Measurements from ENCODE around the gene CHRNG.

CHRNG gene

DNA sequence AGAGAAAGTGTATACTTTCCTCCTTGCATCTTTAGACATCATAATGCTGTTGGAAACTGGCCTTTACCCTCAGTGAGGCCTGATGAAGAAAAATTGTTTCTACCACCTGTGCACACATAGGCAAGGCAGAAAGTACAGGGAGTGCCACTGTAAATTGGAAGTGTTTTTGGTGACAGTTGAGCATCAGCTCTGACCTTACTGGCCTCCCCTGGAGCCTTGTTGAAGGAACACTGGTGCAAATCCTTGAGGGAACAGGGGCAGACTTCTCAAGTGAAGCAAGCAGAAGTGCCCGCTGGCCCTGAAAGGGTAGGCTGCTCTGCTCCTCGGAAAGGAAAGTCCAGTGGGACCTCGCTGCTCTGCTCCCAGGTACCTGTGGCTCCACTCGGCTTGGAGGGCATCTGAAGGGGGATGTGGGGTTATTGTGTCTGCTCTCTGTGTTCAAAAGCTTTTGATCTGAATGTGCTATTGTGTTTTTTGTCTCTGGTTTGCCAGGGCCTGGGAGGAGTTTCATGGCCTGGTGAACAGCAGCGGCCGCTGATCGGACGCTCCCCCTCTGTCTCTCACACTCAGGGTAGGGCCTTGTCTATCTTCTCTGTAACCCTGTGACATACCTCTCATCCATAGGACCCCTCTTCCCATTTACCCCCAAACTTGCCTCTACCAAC lies 34.4 kb downstream of the CHRNG start:
- no peak overlapping the region for H3K27ac ChIP-seq
- TF ChIP-seq CTCF (IDR thresholded peaks at IDR 0.05) = no peak
- H3K4me1 ChIP-seq (ENCODE audit: control insufficient read depth in 1 of 2, insufficient read depth in 1 of 2, low read depth in 1 of 2, low read length in 1 of 2) = no peaks in the 10 kb centered on the region
- no peak overlapping the region for H3K4me3 ChIP-seq (ENCODE audit: low read depth in 1 of 2, low read length in 1 of 2)
- H3K36me3 ChIP-seq = peaks cover 80% of the 10 kb centered on the region
- H3K9me3 ChIP-seq = no peaks in the 10 kb centered on the region
- no peaks in the 10 kb centered on the region for H3K27me3 ChIP-seq

DNA sequence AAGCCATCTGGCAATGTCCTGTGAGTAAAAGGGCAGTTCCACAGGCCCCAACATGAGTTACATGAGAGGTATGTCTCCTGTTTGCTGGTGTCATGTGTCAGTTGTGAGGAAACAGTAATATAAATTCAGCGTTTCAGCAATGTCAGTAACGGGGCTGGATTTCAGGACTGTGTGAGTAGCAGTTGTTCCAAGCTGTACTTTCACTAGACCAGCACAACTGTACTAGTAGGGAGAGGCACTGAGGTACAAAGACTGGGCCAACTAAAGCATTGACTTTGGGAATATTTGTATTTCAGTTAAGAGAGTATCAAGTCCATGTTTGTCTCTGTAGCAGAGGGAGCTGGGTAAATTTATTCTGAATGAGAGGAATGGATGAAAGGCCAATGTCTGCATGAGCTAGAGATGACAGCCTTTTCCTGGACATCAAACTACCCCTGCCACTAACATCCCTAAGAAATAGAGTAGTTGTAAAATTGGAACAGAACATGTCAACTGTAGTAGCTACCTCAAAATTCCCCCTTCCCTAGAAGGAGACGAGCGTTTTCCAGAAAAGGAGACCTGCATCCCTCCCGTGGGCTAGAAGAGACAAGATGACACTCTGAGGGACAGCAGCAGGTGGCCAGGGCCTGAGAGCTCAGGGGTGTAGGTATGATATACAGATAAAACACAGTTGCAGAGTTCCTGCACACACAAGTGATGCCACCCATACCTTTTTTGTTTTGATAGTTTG lies 35.3 kb downstream of the CHRNG start:
- Histone ChIP-seq H3K36me3 (peaks cover 70% of the 10 kb centered on the region), H3K27me3 (no peaks in the 10 kb centered on the region), H3K27ac (no peak overlapping the region), H3K4me3 (ENCODE audit: low read depth in 1 of 2, low read length in 1 of 2) (no peak overlapping the region), H3K4me1 (ENCODE audit: control insufficient read depth in 1 of 2, insufficient read depth in 1 of 2, low read depth in 1 of 2, low read length in 1 of 2) (no peaks in the 10 kb centered on the region), H3K9me3 (no peaks in the 10 kb centered on the region)
- no peak for TF ChIP-seq CTCF (IDR thresholded peaks at IDR 0.05)

- no peak overlapping the region for H3K27ac ChIP-seq
- H3K27me3 ChIP-seq = no peaks in the 10 kb centered on the region
- no peak overlapping the region for H3K4me3 ChIP-seq (ENCODE audit: low read depth in 1 of 2, low read length in 1 of 2)
- H3K36me3 ChIP-seq = peaks cover 65% of the 10 kb centered on the region
- no peaks in the 10 kb centered on the region for H3K9me3 ChIP-seq
- no peak for TF ChIP-seq CTCF (IDR thresholded peaks at IDR 0.05)
- no peaks in the 10 kb centered on the region for H3K4me1 ChIP-seq (ENCODE audit: control insufficient read depth in 1 of 2, insufficient read depth in 1 of 2, low read depth in 1 of 2, low read length in 1 of 2)
These were observed 35.9 kb downstream of the CHRNG start for GRCh38 chr2:232575404-232575746.

GRCh38 chr2:232576995-232577394 lies 37.5 kb downstream of the CHRNG start:
- H3K27ac ChIP-seq = no peak overlapping the region
- peaks cover 64% of the 10 kb centered on the region for H3K36me3 ChIP-seq

GRCh38 chr2:232577841-232578240 lies 38.3 kb downstream of the CHRNG start:
- H3K4me1 ChIP-seq (ENCODE audit: control insufficient read depth in 1 of 2, insufficient read depth in 1 of 2, low read depth in 1 of 2, low read length in 1 of 2) = no peaks in the 10 kb centered on the region
- peaks cover 64% of the 10 kb centered on the region for H3K36me3 ChIP-seq
- no peak overlapping the region for H3K27ac ChIP-seq
- H3K4me3 ChIP-seq (ENCODE audit: low read depth in 1 of 2, low read length in 1 of 2) = no peak overlapping the region
- no peak for TF ChIP-seq CTCF (IDR thresholded peaks at IDR 0.05)
- H3K27me3 ChIP-seq = no peaks in the 10 kb centered on the region
- H3K9me3 ChIP-seq = no peaks in the 10 kb centered on the region

More at GRCh38 chr2:232576995-232577394, 37.5 kb downstream of the CHRNG start:
- Histone ChIP-seq H3K4me1 (ENCODE audit: control insufficient read depth in 1 of 2, insufficient read depth in 1 of 2, low read depth in 1 of 2, low read length in 1 of 2) (no peaks in the 10 kb centered on the region), H3K27me3 (no peaks in the 10 kb centered on the region), H3K9me3 (no peaks in the 10 kb centered on the region), H3K4me3 (ENCODE audit: low read depth in 1 of 2, low read length in 1 of 2) (no peak overlapping the region)
- no peak for TF ChIP-seq CTCF (IDR thresholded peaks at IDR 0.05)
